CD4-positive, alpha-beta T cell treated with Interleukin-15 for 4 hours (primary cell): ENCODE data around the gene EMC1.
"Not testable (repeated sequence)": the region's sequence is repeated elsewhere in the genome, so short reads cannot be mapped to it uniquely, and the experiment has no call there.

Source experiments
- DNase-seq: peaks from one replicate; pipeline ENCODE4 v3.0.0-alpha.2; 2020; ENCODE audit warnings: low spot score

The EMC1 gene

GRCh38 chr1:19216585-19216984 is 34.7 kb downstream of the EMC1 start:
- DNase-seq, result not testable (repeated sequence)

- no peak for DNase-seq
Measured at GRCh38 chr1:19213580-19213979, 37.7 kb downstream of the EMC1 start.

GRCh38 chr1:19212167-19212566 is 39.2 kb downstream of the EMC1 start:
- no peak for DNase-seq

GRCh38 chr1:19210772-19211549 is 40.4 kb downstream of the EMC1 start:
- DNase-seq, result no peak

GRCh38 chr1:19209990-19210771 is 41.1 kb downstream of the EMC1 start, which contains the start of gene UBR4:
Gene UBR4, minus strand, starts transcription at chr1:19210266. Its CDS starts 18 bp downstream, at chr1:19210248.
- peak; percentile 95 for DNase-seq

DNA sequence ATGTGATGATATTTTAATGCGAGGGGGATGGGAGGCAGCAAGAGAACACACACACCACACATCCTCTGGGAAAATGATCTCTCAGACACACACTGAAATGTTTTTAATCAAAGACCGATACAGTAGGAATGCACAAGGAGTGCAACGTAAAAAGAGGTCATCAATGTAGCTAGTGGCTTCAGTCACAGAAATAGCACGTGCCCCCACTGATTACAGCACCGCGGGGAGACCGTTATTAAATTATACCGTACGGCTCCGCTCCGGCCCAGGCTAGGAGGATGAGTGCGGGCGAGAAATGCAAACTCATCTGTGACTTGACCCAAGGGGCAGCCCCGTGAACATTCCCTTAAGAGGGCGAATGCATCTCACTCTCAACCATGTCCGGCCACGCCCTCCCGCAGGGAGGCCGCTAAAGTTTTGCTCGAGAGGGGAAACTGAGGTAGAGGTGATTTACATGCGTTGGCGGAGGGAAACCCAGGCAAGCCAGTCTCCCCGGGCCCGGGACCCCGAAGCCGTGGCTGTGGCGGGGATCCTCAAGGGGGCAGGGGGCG is 41.8 kb downstream of the EMC1 start:
- DNase-seq, result peak; percentile 17

DNA sequence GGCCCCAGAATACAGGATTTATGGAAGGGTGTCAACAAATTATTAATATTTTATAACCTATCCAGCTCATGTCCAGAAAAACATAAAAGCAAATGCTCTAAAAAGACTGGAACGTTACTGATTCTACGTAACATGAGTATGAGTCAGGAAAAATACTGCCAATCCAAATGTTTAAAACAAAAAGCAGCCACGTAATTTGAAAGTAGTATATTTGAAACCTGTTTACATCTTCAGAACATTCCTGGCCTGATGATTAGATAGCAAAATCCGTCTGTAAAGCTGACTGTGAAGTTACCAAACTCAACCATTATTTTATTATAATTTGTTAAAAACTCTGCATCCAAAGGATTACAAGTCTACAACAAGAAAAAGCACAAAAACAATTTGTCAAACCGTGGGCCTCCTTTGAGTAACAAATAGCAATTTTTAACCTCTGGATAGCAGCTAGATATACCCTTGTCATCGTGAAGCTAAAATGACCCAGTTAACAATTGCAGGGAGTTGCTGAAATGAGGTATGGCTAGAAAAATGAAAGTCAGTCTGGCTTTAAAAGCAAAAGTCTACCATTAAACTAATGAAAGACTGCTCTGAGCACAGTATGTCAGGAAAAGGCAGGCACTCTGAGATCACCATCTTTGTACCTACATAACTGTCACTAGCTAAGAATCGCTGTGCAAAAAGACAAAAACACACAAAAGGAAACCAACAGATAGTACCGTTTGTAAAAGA is 42.5 kb downstream of the EMC1 start:
- DNase-seq, result no peak

DNA sequence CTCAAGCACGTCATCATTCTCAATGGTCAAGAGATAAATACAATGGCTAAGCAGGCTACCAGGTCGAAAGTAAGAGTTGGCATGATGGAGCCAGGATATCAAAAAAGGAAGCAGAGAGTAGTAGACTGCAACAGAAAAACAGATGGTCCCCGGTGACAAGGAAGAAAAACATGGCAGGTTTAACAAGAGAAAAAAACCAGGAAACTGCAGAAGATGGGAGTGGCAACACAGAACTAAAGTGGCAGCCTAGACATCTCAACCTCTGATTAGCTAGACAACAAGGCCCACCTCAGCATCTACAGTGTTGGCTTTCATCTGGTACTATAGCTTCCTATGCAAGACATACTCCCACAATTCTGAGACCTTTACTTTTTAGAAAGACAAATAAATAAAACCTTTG is 44.4 kb downstream of the EMC1 start:
- no peak for DNase-seq

DNA sequence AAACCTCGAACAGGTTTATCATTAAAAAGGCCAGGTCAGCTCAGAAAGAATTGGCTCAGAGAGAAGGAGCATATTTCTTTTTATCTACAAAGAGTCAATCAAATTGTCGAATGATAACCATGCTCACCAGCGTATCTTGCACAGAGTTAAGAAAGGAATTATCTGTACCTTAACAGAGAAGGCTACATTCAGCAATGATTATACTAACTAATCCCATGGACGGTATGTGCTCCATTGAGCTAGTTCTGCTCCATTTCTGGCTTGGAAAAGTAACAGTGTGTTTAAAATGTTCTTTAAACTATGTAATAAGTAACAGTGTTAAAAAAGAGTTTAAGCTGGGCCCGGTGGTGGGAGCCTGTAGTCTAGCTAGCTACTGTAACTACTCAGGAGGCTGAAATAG is 45.5 kb downstream of the EMC1 start:
- DNase-seq, result no peak

DNA sequence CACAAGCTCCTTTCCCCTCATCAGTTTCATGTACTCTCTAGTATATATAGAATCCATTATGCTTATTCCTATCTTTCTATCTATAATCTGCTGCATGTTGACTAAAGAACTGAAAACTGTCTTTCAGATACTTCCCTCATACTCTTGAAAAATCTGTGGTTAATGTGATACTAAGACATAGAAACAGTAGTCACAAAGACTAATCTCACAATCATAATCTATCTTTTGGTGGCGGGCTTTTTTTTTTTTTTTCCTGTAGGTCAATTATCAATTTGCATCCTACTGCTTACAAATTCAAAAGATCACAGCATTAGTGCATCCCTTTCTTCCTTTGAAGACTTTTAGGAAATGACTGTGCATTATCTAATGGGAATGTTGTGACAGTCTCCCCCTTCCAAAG is 45.9 kb downstream of the EMC1 start:
- no peak for DNase-seq

GRCh38 chr1:19204446-19205266 is 46.7 kb downstream of the EMC1 start:
- no peak for DNase-seq

GRCh38 chr1:19203440-19203839 is 47.9 kb downstream of the EMC1 start:
- DNase-seq, result no peak

DNA sequence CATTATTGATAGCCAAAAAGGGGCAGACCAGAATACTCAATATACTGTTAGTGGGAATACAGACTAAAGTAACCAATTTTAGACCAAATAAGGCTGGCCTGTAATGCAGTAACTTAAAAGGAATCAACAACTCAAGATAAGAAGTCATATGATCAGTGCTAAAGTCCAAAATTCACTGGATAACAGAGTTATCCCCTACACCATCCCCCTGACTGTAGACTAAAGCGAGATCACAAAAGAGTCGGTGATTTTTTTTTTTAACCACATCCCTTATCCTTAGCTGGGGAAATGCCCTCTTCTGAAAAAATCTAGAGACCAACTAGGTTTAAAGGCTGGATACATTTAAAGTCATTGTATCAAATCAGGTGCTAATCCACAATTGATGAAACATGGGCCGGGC is 48.9 kb downstream of the EMC1 start:
- DNase-seq, result no peak

DNA sequence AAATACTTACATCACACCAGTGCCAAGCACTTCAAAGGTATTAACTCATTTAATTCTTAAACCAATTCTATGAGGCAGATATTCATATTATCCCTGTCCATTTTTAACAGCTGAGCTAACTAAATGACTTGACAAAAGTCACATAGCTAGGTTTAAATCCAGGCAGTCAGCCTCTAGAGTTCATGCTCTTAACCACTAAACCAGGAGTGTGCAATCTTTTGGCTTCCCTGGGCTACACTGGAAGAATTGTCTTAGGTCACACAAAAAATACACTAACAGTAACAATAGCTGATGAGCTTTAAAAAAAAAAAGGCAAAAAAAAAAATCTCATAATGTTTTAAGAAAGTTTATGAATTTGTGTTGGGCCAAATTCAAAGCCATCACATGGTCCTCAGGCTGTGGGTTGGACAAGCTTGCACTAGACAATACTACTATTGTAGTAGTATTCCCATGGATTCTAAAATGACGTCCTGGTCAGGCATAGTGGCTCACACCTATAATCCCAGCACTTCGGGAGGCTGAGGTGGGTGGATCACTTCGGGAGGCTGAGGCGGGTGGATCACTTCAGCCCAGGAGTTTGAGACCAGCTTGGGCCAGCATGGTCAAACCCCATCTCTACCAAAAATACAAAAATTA is 51.2 kb downstream of the EMC1 start:
- DNase-seq, result no peak

GRCh38 chr1:19199329-19199968 is 51.9 kb downstream of the EMC1 start:
- DNase-seq, result no peak

- no peak for DNase-seq
Measured at GRCh38 chr1:19198820-19199219, 52.5 kb downstream of the EMC1 start.

DNA sequence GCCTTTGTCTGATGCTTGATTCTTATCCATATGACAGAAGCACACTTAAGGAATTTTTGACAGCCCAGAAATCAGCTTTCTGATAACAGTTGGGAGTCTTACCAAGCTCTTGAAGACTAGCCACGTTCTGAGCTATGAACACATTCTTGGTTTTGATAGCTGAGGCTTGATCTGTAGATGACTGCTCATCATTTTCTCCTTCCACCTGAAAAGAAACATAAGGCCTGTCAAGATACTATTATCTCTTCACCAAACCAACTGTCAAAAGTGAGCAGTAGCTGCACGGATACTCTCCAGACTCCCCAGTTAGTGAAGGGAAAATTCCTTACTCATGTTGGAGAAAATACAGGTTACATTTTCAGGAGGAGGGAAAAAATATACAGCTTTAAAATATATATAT is 53.5 kb downstream of the EMC1 start:
- no peak for DNase-seq

DNA sequence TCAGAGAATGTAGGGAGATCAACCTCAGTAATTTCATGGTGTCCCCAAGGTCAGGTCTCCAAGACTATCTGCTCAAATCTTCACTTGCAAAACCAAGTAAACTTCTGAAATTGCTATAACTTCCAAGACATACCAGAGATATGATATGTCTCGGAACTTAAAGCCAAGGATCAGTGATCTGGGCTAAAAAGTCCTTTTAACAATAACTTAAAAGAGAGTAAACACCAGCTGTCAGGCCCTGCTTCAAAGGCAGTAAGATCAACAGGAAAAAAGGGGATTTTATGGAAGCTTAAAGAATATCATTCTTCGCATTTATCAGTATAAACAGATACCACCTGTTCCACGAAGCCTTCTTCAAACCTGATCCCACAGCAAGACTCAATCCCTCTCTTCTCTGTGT is 55.0 kb downstream of the EMC1 start:
- DNase-seq, result no peak

DNA sequence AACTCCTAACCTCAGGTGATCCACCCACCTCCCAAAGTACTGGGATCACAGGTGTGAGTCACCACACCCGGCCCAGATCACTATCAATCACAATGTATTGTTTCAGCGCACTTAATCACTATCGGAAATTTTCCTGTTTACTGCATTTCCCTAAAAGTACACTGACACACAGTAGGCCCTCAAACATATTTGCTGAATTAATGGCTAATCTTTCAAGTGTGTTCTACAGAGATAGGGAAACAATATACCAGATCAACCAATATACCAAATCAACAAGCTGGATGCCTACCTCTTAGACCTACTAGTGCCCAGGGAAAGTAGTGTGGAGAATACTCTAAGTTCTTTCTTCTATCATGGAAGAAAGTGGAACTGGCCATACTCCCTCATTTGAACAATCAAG is 58.3 kb downstream of the EMC1 start:
- no peak for DNase-seq

GRCh38 chr1:19191811-19192210 is 59.5 kb downstream of the EMC1 start:
- DNase-seq, result no peak

DNA sequence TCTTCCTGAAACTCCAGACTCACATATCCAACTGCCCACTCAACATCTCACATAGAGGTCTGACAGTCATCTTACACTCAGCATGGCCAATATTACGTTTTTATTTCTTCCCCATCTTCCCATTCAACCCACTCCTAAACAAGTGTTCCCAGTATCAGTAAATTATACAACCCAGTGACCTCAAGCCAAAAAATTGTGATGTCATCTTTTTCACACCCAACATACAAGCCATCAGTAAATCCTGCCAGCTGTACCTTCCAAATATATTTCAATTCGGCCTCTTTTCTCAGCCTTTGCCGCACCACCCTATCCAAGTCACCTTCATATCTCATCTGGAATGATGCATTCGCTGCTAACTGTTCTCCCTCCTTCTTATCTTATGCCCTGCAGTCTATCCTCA is 60.9 kb downstream of the EMC1 start:
- DNase-seq, result no peak
